ENCODE results near the gene AUH. TPM values are rescaled to one million over a fixed set of nuclear protein-coding genes. Genes with fewer than 3 reads are reported as not detected.

AUH gene
- total RNA-seq, 1 donor from 2014 or later, result 39.7 TPM

Other genes with a start within 250 kb of the AUH start
- gene NFIL3, start 61.9 kb upstream of the AUH start, total RNA-seq, result 32.4 TPM

Data from cardiac septum (tissue), 1 donor.